SU-DHL-6 (cell line): ENCODE measurements around the gene ELL2.

ENCODE experiments used
- EZH2phosphoT487 ChIP-seq: fragments of 200-600 bp; sonication (generic), shearing (Covaris generic); conservative IDR thresholded peaks from 2 replicates; pipeline ENCODE4 v1.6.1; 2018; ENCODE audit warnings: mild to moderate bottlenecking, antibody characterized with exemption, low read length, moderate library complexity, mixed read lengths
- TF ChIP-seq, protein P1 (sequence below): fragments of 200-600 bp; sonication (generic); IDR thresholded peaks from one replicate; pipeline ENCODE4 v1.5.1; 2017; ENCODE audit warnings: antibody characterized with exemption, mild to moderate bottlenecking, low read length, moderate library complexity; ENCODE audit not compliant: insufficient read depth, poor library complexity, severe bottlenecking

DNA sequence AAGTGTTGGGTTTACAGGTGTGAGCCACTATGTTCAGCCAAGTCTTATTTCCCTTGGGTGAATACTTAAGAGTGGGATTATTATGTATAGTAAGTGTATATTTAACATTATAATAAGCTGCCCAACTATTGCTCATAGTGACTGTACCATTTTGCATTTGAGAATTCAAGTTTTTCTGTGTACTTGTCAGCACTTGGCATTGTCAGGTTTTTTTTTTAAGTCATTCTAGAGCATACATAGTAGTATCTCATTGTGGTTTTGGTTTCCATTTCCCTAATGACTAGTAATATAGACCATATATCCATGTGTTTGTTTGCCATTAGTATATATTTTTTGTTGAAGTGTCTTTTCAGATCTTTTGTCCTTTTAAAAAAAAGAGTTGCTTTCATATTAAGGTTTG, 10.5 kb upstream of the ELL2 start:
- TF ChIP-seq EZH2phosphoT487, result no peak
- TF ChIP-seq, protein P1, sequence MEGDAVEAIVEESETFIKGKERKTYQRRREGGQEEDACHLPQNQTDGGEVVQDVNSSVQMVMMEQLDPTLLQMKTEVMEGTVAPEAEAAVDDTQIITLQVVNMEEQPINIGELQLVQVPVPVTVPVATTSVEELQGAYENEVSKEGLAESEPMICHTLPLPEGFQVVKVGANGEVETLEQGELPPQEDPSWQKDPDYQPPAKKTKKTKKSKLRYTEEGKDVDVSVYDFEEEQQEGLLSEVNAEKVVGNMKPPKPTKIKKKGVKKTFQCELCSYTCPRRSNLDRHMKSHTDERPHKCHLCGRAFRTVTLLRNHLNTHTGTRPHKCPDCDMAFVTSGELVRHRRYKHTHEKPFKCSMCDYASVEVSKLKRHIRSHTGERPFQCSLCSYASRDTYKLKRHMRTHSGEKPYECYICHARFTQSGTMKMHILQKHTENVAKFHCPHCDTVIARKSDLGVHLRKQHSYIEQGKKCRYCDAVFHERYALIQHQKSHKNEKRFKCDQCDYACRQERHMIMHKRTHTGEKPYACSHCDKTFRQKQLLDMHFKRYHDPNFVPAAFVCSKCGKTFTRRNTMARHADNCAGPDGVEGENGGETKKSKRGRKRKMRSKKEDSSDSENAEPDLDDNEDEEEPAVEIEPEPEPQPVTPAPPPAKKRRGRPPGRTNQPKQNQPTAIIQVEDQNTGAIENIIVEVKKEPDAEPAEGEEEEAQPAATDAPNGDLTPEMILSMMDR, result no peak
